ENCODE data around the gene ZNF628. TPM values are rescaled to one million over a fixed set of nuclear protein-coding genes. Genes with fewer than 3 reads are reported as not detected.

Gene ZNF628
- total and polyA plus RNA-seq, 2 of the 8 experiments (the other 6 are each of a cell fraction or from before 2014, with no cell fraction given): 1.7 to 10.8 TPM

- FAIRE-seq: no peak
These were observed 44.0 kb upstream of the ZNF628 start for GRCh38 chr19:55432241-55432959.

More at GRCh38 chr19:55432241-55432959, 44.0 kb upstream of the ZNF628 start:
- Histone ChIP-seq H3K23ac (ENCODE audit: insufficient read length) (no peak overlapping the region), H3K9me3 (ENCODE audit: insufficient read depth in 2 of 2, low read depth in 1 of 2, low read length in 1 of 2) (0 out of 4 replicates have a peak, but pooled peaks cover 0 to 9% of the 10 kb centered on the region in 2 experiments), H2AK5ac (ENCODE audit: low read depth, low read length) (no peak overlapping the region), H3K36me3 (ENCODE audit: control insufficient read depth in 2 of 4, insufficient read depth in 4 of 4, low read length in 3 of 4) (no peaks in the 10 kb centered on the region), H3K14ac (ENCODE audit: insufficient read length) (no peak overlapping the region), H3K27ac (ENCODE audit: low read depth, low read length) (no peak overlapping the region), H3K4me3 (ENCODE audit: extremely low read depth in 1 of 4, insufficient read depth in 2 of 4, low read depth in 3 of 4, low read length in 4 of 4) (no peak overlapping the region), H3K9ac (replicated peaks in 1 of 4; ENCODE audit: extremely low read depth in 1 of 4, low read depth in 3 of 4, low read length in 3 of 4) (no peak overlapping the region), H2BK12ac (ENCODE audit: low read depth, low read length) (no peak overlapping the region), H3K4ac (replicated peaks; ENCODE audit: insufficient read length, low read depth, low read length) (no peak overlapping the region), H2BK5ac (ENCODE audit: low read depth, low read length) (no peak overlapping the region), H3K4me1 (replicated peaks in 1 of 4; ENCODE audit: control insufficient read depth in 3 of 4, insufficient read depth in 4 of 4, low read length in 3 of 4) (peaks cover 0 to 3% (median 0%) of the 10 kb centered on the region in 4 experiments; a peak in 2 of 7 replicates), H3K56ac (replicated peaks; ENCODE audit: insufficient read length, low read depth, low read length) (no peak overlapping the region), H3K27me3 (replicated peaks in 1 of 4; ENCODE audit: control insufficient read depth in 3 of 4, extremely low read depth in 1 of 4, insufficient read depth in 3 of 4, low read length in 3 of 4) (peaks cover 0 to 2% (median 0%) of the 10 kb centered on the region in 4 experiments; a peak in 1 of 7 replicates), H3K23me2 (ENCODE audit: low read depth, low read length) (peaks cover 13% of the 10 kb centered on the region; the same call in 1 of the 2 replicates), H3K79me1 (ENCODE audit: low read depth, low read length) (peaks cover 6% of the 10 kb centered on the region), H2BK20ac (ENCODE audit: low read length) (no peak overlapping the region), H2BK15ac (ENCODE audit: low read length) (no peak overlapping the region), H3K79me2 (ENCODE audit: control insufficient read depth in 1 of 2, insufficient read depth in 2 of 2, low read length in 2 of 2) (no peaks in the 10 kb centered on the region), H3K4me2 (ENCODE audit: insufficient read depth in 1 of 2, low read depth in 2 of 2, low read length in 2 of 2) (no peak overlapping the region), H3K18ac (ENCODE audit: extremely low read depth, low read length) (no peak overlapping the region), H4K91ac (replicated peaks; ENCODE audit: insufficient read length, low read length) (no peak overlapping the region), H2BK120ac (replicated peaks; ENCODE audit: low read depth, low read length) (no peak overlapping the region), H2AFZ (ENCODE audit: low read length) (no peak overlapping the region), H4K5ac (ENCODE audit: insufficient read length, low read depth, low read length) (no peak overlapping the region), H4K20me1 (replicated peaks in 1 of 2; ENCODE audit: control insufficient read depth in 1 of 2, insufficient read depth in 2 of 2, low read length in 2 of 2) (peaks cover 2 to 14% of the 10 kb centered on the region in 2 experiments), H4K8ac (ENCODE audit: extremely low read depth, insufficient read depth, low read length) (no peak overlapping the region)
- DNase-seq (ENCODE audit: low read depth in 1 of 2, low spot score in 2 of 2): no peak
- 85% methylated on average over 14 of the region's 14 CpGs; no CpG with 5 or more reads in 1 of the 2 experiments for WGBS, 2 experiments (ENCODE audit: extremely low coverage in 1 of 2, insufficient coverage in 1 of 2, insufficient read length in 1 of 2, insufficient replicate concordance in 2 of 2, low coverage in 1 of 2, low lambda C conversion rate in 2 of 2, missing lambda C conversion rate in 1 of 2)
- POLR2A ChIA-PET (ENCODE audit: partially characterized antibody): interaction anchor here (0.6 kb wide), 1 partner anchor 25 kb away, joined by 3 read pairs; the partner anchor contains the start of gene UBE2S
- no peak for TF ChIP-seq ATF3 (IDR thresholded peaks at IDR 0.05; ENCODE audit: insufficient read depth, low read depth, low read length)
- peak; percentile 80 for TF ChIP-seq CREB1 (IDR thresholded peaks at IDR 0.05)
- CTCF ChIA-PET (ENCODE audit: partially characterized antibody): no interaction called here
